PC-3 (cell line): ENCODE data around the gene ZBTB7C. TPM values are rescaled to one million over a fixed set of nuclear protein-coding genes. Genes with fewer than 3 reads are reported as not detected.

Experiments used
- ATAC-seq: fragments of 200-7000 bp; cut with Tn5 transposase; 2 replicates; pipeline ENCODE4 v1.9.1; 2020; ENCODE audit warnings: mild to moderate bottlenecking, moderate library complexity
- BruUV-seq: library from RNA; stranded (reverse); fragments of 400-500 nt; replicated peaks from 2 replicates; lab custom pipeline; 2021; lab: Mats Ljungman, UMichigan
- CTCF ChIA-PET: fragments of 300-600 bp; sonication (Branson Sonifier 250); formaldehyde crosslinking; loops from one replicate; lab custom pipeline; 2022; ENCODE audit warnings: antibody characterized with exemption; lab: Charles Lee
- POLR2A ChIA-PET: fragments of 300-600 bp; sonication (Branson Sonifier 250); formaldehyde crosslinking; loops from one replicate; lab custom pipeline; 2022; ENCODE audit warnings: antibody characterized with exemption; ENCODE audit not compliant: unreplicated experiment; lab: Charles Lee
- DNase-seq: peaks from one replicate; pipeline ENCODE4 v3.0.0-alpha.2; 2015
- H2AFZ ChIP-seq: fragments of 300-600 bp; sonication (generic); 2 replicates; pipeline ENCODE4 v1.6.0; 2016; ENCODE audit warnings: antibody characterized with exemption, low read length
- H3F3A ChIP-seq: fragments of 300-600 bp; sonication (generic); one replicate; pipeline ENCODE4 v1.6.0; 2017; ENCODE audit warnings: antibody characterized with exemption, low read length, control low read depth, mild to moderate bottlenecking; ENCODE audit not compliant: unreplicated experiment
- H3K27ac ChIP-seq: fragments of 300-600 bp; sonication (generic); 2 replicates; pipeline ENCODE4 v1.5.1; 2016; ENCODE audit warnings: mild to moderate bottlenecking, low read length
- H3K27me3 ChIP-seq: fragments of 300-600 bp; sonication (generic); 2 replicates; pipeline ENCODE4 v1.6.1; 2016; ENCODE audit warnings: low read length, mixed read lengths
- H3K36me3 ChIP-seq: fragments of 300-600 bp; sonication (generic); 2 replicates; pipeline ENCODE4 v1.6.1; 2016; ENCODE audit warnings: low read depth, mixed run types, low read length, mixed read lengths
- H3K4me1 ChIP-seq: fragments of 300-600 bp; sonication (generic); 2 replicates; pipeline ENCODE4 v1.5.1; 2016; ENCODE audit warnings: low read length; ENCODE audit not compliant: insufficient read depth
- H3K4me2 ChIP-seq: fragments of 300-600 bp; sonication (generic); 2 replicates; pipeline ENCODE4 v1.6.0; 2016; ENCODE audit warnings: low read length
- H3K4me3 ChIP-seq: fragments of 300-600 bp; sonication (generic); 2 replicates; pipeline ENCODE4 v1.5.1; 2016; ENCODE audit warnings: mild to moderate bottlenecking, low read length, mixed read lengths
- H3K79me2 ChIP-seq: fragments of 300-600 bp; sonication (generic); 2 replicates; pipeline ENCODE4 v1.6.1; 2017; ENCODE audit warnings: low read length, mixed read lengths
- H3K9ac ChIP-seq: fragments of 300-600 bp; sonication (generic); 2 replicates; pipeline ENCODE4 v1.6.0; 2016; ENCODE audit warnings: mild to moderate bottlenecking, low read length
- H3K9me2 ChIP-seq: fragments of 300-600 bp; sonication (generic); replicated peaks from 2 replicates; pipeline ENCODE4 v1.6.1; 2016; ENCODE audit warnings: mixed run types, low read length, mixed read lengths
- H3K9me3 ChIP-seq: fragments of 300-600 bp; sonication (generic); 2 replicates; pipeline ENCODE4 v1.6.1; 2016; ENCODE audit warnings: low read length, mixed read lengths
- H4K20me1 ChIP-seq: fragments of 300-600 bp; sonication (generic); 2 replicates; pipeline ENCODE4 v1.6.1; 2016; ENCODE audit warnings: low read length, mixed read lengths
- CTCF ChIP-seq: fragments of 300-600 bp; sonication (generic); conservative IDR thresholded peaks from 2 replicates; pipeline ENCODE4 v1.5.1; 2017; ENCODE audit warnings: antibody characterized with exemption, low read depth, mild to moderate bottlenecking, low read length
- EZH2 ChIP-seq: fragments of 300-600 bp; sonication (generic); IDR thresholded peaks from one replicate; pipeline ENCODE4 v1.6.1; 2017; ENCODE audit warnings: antibody characterized with exemption, mild to moderate bottlenecking, low read length; ENCODE audit not compliant: unreplicated experiment
- EZH2phosphoT487 ChIP-seq: fragments of 300-600 bp; sonication (generic); IDR thresholded peaks from 2 replicates; pipeline ENCODE4 v1.6.1; 2018; ENCODE audit warnings: mild to moderate bottlenecking, antibody characterized with exemption, low read length, borderline replicate concordance
- intact Hi-C: fragments of 100-400 bp; cut with micrococcal nuclease; formaldehyde crosslinking; loops from 2 replicates; pipeline ENCODE4 v1.9.0; 2023
- total RNA-seq: library from RNA; depleted of rRNA; stranded (reverse); fragments of >200 nt; gene quantifications from 2 replicates; pipeline ENCODE4 v1.2.3, GENCODE V29; 2014

ZBTB7C gene
- total RNA-seq, 1 experiment from 2014 or later = 1.3 TPM

DNA sequence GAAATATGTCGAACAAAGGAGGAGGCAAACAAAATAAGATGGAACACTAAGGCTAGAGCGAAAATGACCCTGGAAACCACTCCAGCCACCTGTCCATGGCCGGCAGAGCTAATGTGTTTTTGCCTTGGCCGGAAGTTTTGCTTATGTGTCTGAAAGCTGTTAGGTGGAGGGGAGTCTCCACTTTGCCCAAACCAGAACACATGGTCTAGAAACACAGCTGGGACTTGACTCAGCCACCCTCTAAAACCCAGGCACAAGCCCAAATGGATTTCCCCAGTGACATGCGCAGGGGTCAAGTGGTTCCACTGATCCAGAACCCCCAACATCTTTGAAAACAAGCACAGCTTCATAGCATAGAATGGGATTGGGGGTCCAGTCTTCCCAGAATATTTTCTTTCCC, 159.3 kb downstream of the ZBTB7C start:
- intact Hi-C loops = no loop called here
- DNase-seq (no peak), ATAC-seq (no peak)
- H3K27ac ChIP-seq = no peak overlapping the region
- no peak overlapping the region for H3K9ac ChIP-seq
- no peaks in the 10 kb centered on the region for H3F3A ChIP-seq
- no peak overlapping the region for H3K4me3 ChIP-seq
- no peak overlapping the region for H2AFZ ChIP-seq
- no peaks in the 10 kb centered on the region for H3K9me3 ChIP-seq
- no peaks in the 10 kb centered on the region for H3K79me2 ChIP-seq
- BruUV-seq = no TSS peak
- no peaks in the 10 kb centered on the region for H3K27me3 ChIP-seq
- TF ChIP-seq CTCF (no peak), EZH2 (no peak), EZH2phosphoT487 (no peak)
- no peaks in the 10 kb centered on the region for H3K9me2 ChIP-seq
- no peaks in the 10 kb centered on the region for H4K20me1 ChIP-seq
- no peaks in the 10 kb centered on the region for H3K4me1 ChIP-seq
- no peaks in the 10 kb centered on the region for H3K36me3 ChIP-seq
- ChIA-PET CTCF (no interaction called here), POLR2A (no interaction called here)
- H3K4me2 ChIP-seq = no peak overlapping the region

DNA sequence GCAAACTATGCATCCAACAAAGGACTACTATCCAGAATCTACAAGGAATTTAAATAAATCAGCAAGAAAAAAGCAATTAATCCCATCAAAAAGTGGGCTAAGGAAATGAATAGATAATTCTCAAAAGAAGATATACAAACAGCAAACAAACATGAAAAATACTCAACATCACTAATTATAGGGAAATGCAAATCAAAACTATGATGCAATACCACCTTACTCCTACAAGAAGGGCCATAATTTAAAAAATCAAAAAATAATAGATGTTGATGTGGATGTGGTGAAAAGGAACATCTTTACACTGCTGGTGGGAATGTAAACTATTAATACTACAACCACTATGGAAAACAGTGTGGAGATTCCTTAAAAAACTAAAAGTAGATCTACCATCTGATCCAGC, 164.7 kb downstream of the ZBTB7C start:
- no TSS peak for BruUV-seq
- no peaks in the 10 kb centered on the region for H3K79me2 ChIP-seq
- H3K9me2 ChIP-seq = no peaks in the 10 kb centered on the region
- H3K36me3 ChIP-seq = no peaks in the 10 kb centered on the region
- H3K9ac ChIP-seq = no peak overlapping the region
- no peaks in the 10 kb centered on the region for H3K9me3 ChIP-seq
- ATAC-seq (no peak), DNase-seq (no peak)
- no peaks in the 10 kb centered on the region for H3F3A ChIP-seq
- CTCF ChIA-PET = no interaction called here
- no peak overlapping the region for H3K27ac ChIP-seq
- H2AFZ ChIP-seq = no peak overlapping the region
- H3K4me3 ChIP-seq = no peak overlapping the region
- POLR2A ChIA-PET = no interaction called here
- H4K20me1 ChIP-seq = no peaks in the 10 kb centered on the region
- no peaks in the 10 kb centered on the region for H3K4me1 ChIP-seq
- intact Hi-C loops = no loop called here
- H3K4me2 ChIP-seq = no peak overlapping the region
- TF ChIP-seq CTCF = no peak
- no peak for TF ChIP-seq EZH2
- TF ChIP-seq EZH2phosphoT487 = no peak
- H3K27me3 ChIP-seq = no peaks in the 10 kb centered on the region

DNA sequence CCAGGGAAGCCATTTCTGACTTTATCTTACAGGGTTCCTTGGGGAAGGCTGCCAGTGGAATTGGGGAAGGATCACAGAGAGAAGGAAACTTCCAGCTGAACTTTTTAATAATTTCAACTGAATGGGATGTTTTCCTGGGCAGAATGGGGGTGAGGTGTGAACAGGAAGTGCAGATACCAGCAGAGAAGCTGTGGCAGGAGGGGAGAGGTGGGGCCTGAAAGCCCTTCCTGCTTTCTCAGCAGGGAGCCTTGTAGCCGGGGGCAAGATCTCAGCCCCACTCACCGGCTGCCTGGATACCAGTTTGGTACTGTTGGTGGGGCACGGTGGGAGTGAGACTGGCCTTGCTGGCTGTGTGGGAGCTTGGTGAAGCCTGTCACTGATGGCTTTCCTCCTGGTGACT, 170.5 kb downstream of the ZBTB7C start:
- ATAC-seq (no peak), DNase-seq (no peak)
- H3K4me3 ChIP-seq = no peak overlapping the region
- H3K36me3 ChIP-seq = no peaks in the 10 kb centered on the region
- intact Hi-C loops = no loop called here
- no peaks in the 10 kb centered on the region for H3K27me3 ChIP-seq
- no peaks in the 10 kb centered on the region for H3K79me2 ChIP-seq
- H3K4me1 ChIP-seq = peaks cover 4% of the 10 kb centered on the region; the same call in 1 of the 2 replicates
- H3K9ac ChIP-seq = no peak overlapping the region
- no peaks in the 10 kb centered on the region for H3F3A ChIP-seq
- ChIA-PET POLR2A (no interaction called here), CTCF (no interaction called here)
- BruUV-seq = no TSS peak
- no peaks in the 10 kb centered on the region for H4K20me1 ChIP-seq
- H2AFZ ChIP-seq = no peak overlapping the region
- H3K4me2 ChIP-seq = 0 out of 2 replicates have a peak overlapping the region, but pooled peaks have one; percentile 41
- no peaks in the 10 kb centered on the region for H3K9me3 ChIP-seq
- TF ChIP-seq EZH2phosphoT487 (no peak), CTCF (no peak), EZH2 (no peak)
- peak overlapping the region; percentile 67 for H3K27ac ChIP-seq
- no peaks in the 10 kb centered on the region for H3K9me2 ChIP-seq
